B cell (primary cell): ENCODE data around the gene TTC4. TPM values are rescaled to one million over a fixed set of nuclear protein-coding genes. Genes with fewer than 3 reads are reported as not detected.

Source experiments
- ATAC-seq: fragments of 200-7000 bp; cut with Tn5 transposase; one replicate; pipeline ENCODE4 v1.10.0; 2021; ENCODE audit warnings: low read depth, mild to moderate bottlenecking, moderate number of reproducible peaks, moderate library complexity
- CTCF ChIA-PET: fragments of 350-600 bp; sonication (Branson Sonifier 250); formaldehyde crosslinking; loops from one replicate; lab custom pipeline; 2021; ENCODE audit warnings: antibody characterized with exemption, inconsistent platforms; lab: Charles Lee
- POLR2A ChIA-PET: fragments of 350-600 bp; sonication (Branson Sonifier 250); formaldehyde crosslinking; loops from one replicate; lab custom pipeline; 2021; ENCODE audit warnings: antibody characterized with exemption; lab: Charles Lee
- DNase-seq: peaks from one replicate; pipeline ENCODE4 v3.0.0; 2013
- H2AFZ ChIP-seq: 2 replicates; pipeline ENCODE4 v1.6.1; 2012; ENCODE audit warnings: mild to moderate bottlenecking, low read depth, low read length; ENCODE audit not compliant: insufficient read depth, poor library complexity, severe bottlenecking
- H3K27ac ChIP-seq, 2 donors: 1 replicate in 1 of 2; 2 replicates in 1 of 2; pipeline ENCODE4 v1.5.1; 2012 to 2013; ENCODE audit warnings: low read length in 2 of 2, mild to moderate bottlenecking in 2 of 2, moderate library complexity in 1 of 2
- H3K27me3 ChIP-seq, 4 experiments: fragments of 200-600 bp in 1 of 4; sonication (generic) in 1 of 4; replicated peaks in 1 of 4; 1 replicate in 2 of 4; 2 replicates in 2 of 4; pipeline versions ENCODE4 v1.6.1 to v1.7.0; 2013 to 2016; ENCODE audit warnings: low read length in 3 of 4, mild to moderate bottlenecking in 2 of 4, mixed read lengths in 1 of 4, moderate library complexity in 1 of 4; ENCODE audit not compliant: insufficient read depth in 4 of 4, control insufficient read depth in 3 of 4; ENCODE audit errors: control extremely low read depth in 1 of 4
- H3K36me3 ChIP-seq, 2 experiments: replicated peaks in 1 of 2; 1 replicate in 1 of 2; 2 replicates in 1 of 2; pipeline versions ENCODE4 v1.6.1 to v1.7.1; 2013; ENCODE audit warnings: low read length in 1 of 2; ENCODE audit not compliant: insufficient read depth in 2 of 2, control insufficient read depth in 1 of 2; ENCODE audit errors: control extremely low read depth in 1 of 2, extremely low read depth in 1 of 2
- H3K4me1 ChIP-seq, 2 donors: fragments of 200-600 bp in 1 of 2; sonication (generic) in 1 of 2; 1 replicate in 1 of 2; 2 replicates in 1 of 2; pipeline versions ENCODE4 v1.5.1 to v1.6.1; 2013 to 2017; ENCODE audit warnings: low read length in 2 of 2; ENCODE audit not compliant: control insufficient read depth in 2 of 2, insufficient read depth in 2 of 2
- H3K4me2 ChIP-seq: replicated peaks from 2 replicates; pipeline ENCODE3; 2012; ENCODE audit warnings: mild to moderate bottlenecking, low read depth, low read length; ENCODE audit not compliant: poor library complexity, severe bottlenecking
- H3K4me3 ChIP-seq, 5 experiments: fragments of 200-600 bp in 1 of 5; sonication (generic) in 1 of 5; 1 replicate in 3 of 5; 2 replicates in 2 of 5; pipeline versions ENCODE4 v1.5.1 to v1.7.0; 2011 to 2016; ENCODE audit warnings: low read length in 4 of 5, mild to moderate bottlenecking in 4 of 5, low read depth in 2 of 5, control low read depth in 1 of 5, moderate library complexity in 1 of 5; ENCODE audit not compliant: insufficient read depth in 1 of 5; ENCODE audit errors: control extremely low read depth in 1 of 5, extremely low read depth in 1 of 5
- H3K79me2 ChIP-seq: fragments of 200-600 bp; sonication (generic); one replicate; pipeline ENCODE4 v1.6.0; 2016; ENCODE audit warnings: low read length; ENCODE audit not compliant: control insufficient read depth, insufficient read depth
- H3K9ac ChIP-seq: fragments of 200-600 bp; sonication (generic); 2 replicates; pipeline ENCODE4 v1.6.1; 2017; ENCODE audit warnings: mild to moderate bottlenecking, low read length, moderate library complexity
- H3K9me3 ChIP-seq, 3 donors: one replicate each; pipeline versions ENCODE4 v1.6.1 to v1.7.1; 2013; ENCODE audit warnings: low read length in 2 of 3; ENCODE audit not compliant: control insufficient read depth in 2 of 3, insufficient read depth in 1 of 3; ENCODE audit errors: control extremely low read depth in 1 of 3
- H4K20me1 ChIP-seq: 2 replicates; pipeline ENCODE4 v1.6.0; 2012; ENCODE audit warnings: mild to moderate bottlenecking, low read length; ENCODE audit not compliant: insufficient read depth, control insufficient read depth, poor library complexity, severe bottlenecking
- H3K27ac Mint-ChIP-seq: one replicate; pipeline ENCODE4 v1.8.0; 2021; ENCODE audit warnings: mixed read lengths
- H3K27me3 Mint-ChIP-seq: one replicate; pipeline ENCODE4 v1.8.0; 2021; ENCODE audit warnings: mixed read lengths
- H3K4me1 Mint-ChIP-seq: one replicate; pipeline ENCODE4 v1.8.0; 2021; ENCODE audit warnings: mixed read lengths
- H3K4me3 Mint-ChIP-seq: one replicate; pipeline ENCODE4 v1.8.0; 2021; ENCODE audit warnings: mixed read lengths
- H3K9me3 Mint-ChIP-seq: one replicate; pipeline ENCODE4 v1.8.0; 2022; ENCODE audit warnings: mixed read lengths; ENCODE audit not compliant: insufficient read depth
- EZH2 ChIP-seq: IDR thresholded peaks from 2 replicates; pipeline ENCODE4 v1.6.1; 2012; ENCODE audit warnings: borderline replicate concordance, low read depth, mild to moderate bottlenecking, moderate library complexity, low read length; ENCODE audit not compliant: insufficient read depth, poor library complexity, severe bottlenecking
- WGBS: methylation state at CpG from one replicate; pipeline ENCODE4 v1.1.5; 2013; ENCODE audit warnings: missing lambda C conversion rate; ENCODE audit not compliant: insufficient coverage; 5-methylcytosine and 5-hydroxymethylcytosine counted together
- intact Hi-C: fragments of 100-400 bp; cut with micrococcal nuclease; formaldehyde crosslinking; loops from one replicate; pipeline ENCODE4 v1.10.0; 2022
- polyA plus RNA-seq: library from polyadenylated mRNA; depleted of rRNA; stranded (reverse); fragments of >200 nt; gene quantifications from 2 replicates; pipeline ENCODE4 v1.2.3, GENCODE V29; 2012
- total RNA-seq, 2 donors: library from RNA; stranded (reverse); fragments of 120-200 nt in 1 of 2; gene quantifications; 1 replicate in 1 of 2; 2 replicates in 1 of 2; pipeline versions ENCODE4 v1.2.3 to v1.2.4, GENCODE V29; 2013 to 2022
- TF ChIP-seq, protein P1 (sequence below): fragments of 200-600 bp; IDR thresholded peaks from one replicate; pipeline ENCODE4 v1.8.0; 2022; ENCODE audit warnings: antibody characterized with exemption, mild to moderate bottlenecking

TTC4 gene
- total and polyA plus RNA-seq, 2 donors (not counting 1 experiment from before 2014, with no cell fraction given) = 9.9 to 23.9 TPM

DNA sequence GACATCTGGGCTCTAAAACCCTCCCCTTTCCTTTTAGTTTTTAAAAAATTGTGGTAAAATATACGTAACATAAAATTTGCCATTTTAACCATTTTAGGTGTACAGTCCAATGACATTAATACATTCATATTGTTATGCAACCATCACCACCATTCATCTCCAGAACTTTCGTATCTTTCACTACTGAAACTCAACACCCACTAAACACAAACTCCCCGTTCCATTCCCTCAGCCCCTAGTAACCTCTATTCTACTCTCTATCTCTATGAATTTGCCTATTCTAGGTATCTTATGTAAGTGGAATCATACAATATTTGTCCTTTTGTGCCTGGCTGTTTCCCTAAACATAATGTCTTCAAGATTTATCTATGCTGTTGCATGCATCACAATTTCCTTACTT lies 19.4 kb upstream of the TTC4 start:
- intact Hi-C loops = no loop called here
- H3K27ac ChIP-seq = no peak overlapping the region
- no peak overlapping the region for H3K27ac Mint-ChIP-seq
- H3K4me3 Mint-ChIP-seq = no peak overlapping the region
- no peak overlapping the region for H2AFZ ChIP-seq
- H3K4me3 ChIP-seq = no peak overlapping the region
- H3K36me3 ChIP-seq = no peaks in the 10 kb centered on the region
- no peak for DNase-seq
- ChIA-PET POLR2A (no interaction called here), CTCF (no interaction called here)
- no peaks in the 10 kb centered on the region for H3K27me3 ChIP-seq
- H3K4me1 ChIP-seq = no peaks in the 10 kb centered on the region
- peaks cover 23% of the 10 kb centered on the region for H3K27me3 Mint-ChIP-seq
- no CpG with 5 or more reads among the region's 3 CpGs for WGBS
- no peaks in the 10 kb centered on the region for H3K9me3 ChIP-seq
- no peak overlapping the region for H3K9ac ChIP-seq
- H3K4me2 ChIP-seq = no peak overlapping the region
- no peak for TF ChIP-seq EZH2
- TF ChIP-seq, protein P1, sequence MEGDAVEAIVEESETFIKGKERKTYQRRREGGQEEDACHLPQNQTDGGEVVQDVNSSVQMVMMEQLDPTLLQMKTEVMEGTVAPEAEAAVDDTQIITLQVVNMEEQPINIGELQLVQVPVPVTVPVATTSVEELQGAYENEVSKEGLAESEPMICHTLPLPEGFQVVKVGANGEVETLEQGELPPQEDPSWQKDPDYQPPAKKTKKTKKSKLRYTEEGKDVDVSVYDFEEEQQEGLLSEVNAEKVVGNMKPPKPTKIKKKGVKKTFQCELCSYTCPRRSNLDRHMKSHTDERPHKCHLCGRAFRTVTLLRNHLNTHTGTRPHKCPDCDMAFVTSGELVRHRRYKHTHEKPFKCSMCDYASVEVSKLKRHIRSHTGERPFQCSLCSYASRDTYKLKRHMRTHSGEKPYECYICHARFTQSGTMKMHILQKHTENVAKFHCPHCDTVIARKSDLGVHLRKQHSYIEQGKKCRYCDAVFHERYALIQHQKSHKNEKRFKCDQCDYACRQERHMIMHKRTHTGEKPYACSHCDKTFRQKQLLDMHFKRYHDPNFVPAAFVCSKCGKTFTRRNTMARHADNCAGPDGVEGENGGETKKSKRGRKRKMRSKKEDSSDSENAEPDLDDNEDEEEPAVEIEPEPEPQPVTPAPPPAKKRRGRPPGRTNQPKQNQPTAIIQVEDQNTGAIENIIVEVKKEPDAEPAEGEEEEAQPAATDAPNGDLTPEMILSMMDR = no peak
- no peak for ATAC-seq
- no peaks in the 10 kb centered on the region for H3K4me1 Mint-ChIP-seq
- H3K79me2 ChIP-seq = no peaks in the 10 kb centered on the region
- H4K20me1 ChIP-seq = no peaks in the 10 kb centered on the region
- H3K9me3 Mint-ChIP-seq = no peaks in the 10 kb centered on the region

- Histone ChIP-seq H3K9me3 (no peaks in the 10 kb centered on the region), H4K20me1 (no peaks in the 10 kb centered on the region), H3K9ac (no peak overlapping the region), H3K27me3 (no peaks in the 10 kb centered on the region), H3K79me2 (no peaks in the 10 kb centered on the region), H3K4me1 (no peaks in the 10 kb centered on the region), H3K27ac (no peak overlapping the region), H3K4me3 (no peak overlapping the region), H3K36me3 (no peaks in the 10 kb centered on the region), H3K4me2 (no peak overlapping the region), H2AFZ (no peak overlapping the region)
- no peak for DNase-seq
- no peaks in the 10 kb centered on the region for H3K9me3 Mint-ChIP-seq
- peaks cover 28% of the 10 kb centered on the region for H3K27me3 Mint-ChIP-seq
- H3K4me1 Mint-ChIP-seq = no peaks in the 10 kb centered on the region
- TF ChIP-seq, protein P1 = no peak
- no peak for TF ChIP-seq EZH2
- ChIA-PET POLR2A (no interaction called here), CTCF (no interaction called here)
- no peak for ATAC-seq
- WGBS = 93% methylated on average over 5 of the region's 6 CpGs
- H3K4me3 Mint-ChIP-seq = no peak overlapping the region
- intact Hi-C loops = no loop called here
- no peak overlapping the region for H3K27ac Mint-ChIP-seq
Observed at GRCh38 chr1:54697896-54698295, 17.8 kb upstream of the TTC4 start.
